K562 (cell line): ENCODE results near the gene TYW1B.
"Not testable (repeated sequence)": the region's sequence is repeated elsewhere in the genome, so short reads cannot be mapped to it uniquely, and the experiment has no call there.

Experiments
- ARID4B ChIP-seq: sonication (generic); formaldehyde crosslinking; IDR thresholded peaks from 2 replicates; pipeline ENCODE4 v1.8.0; 2022; ENCODE audit warnings: mild to moderate bottlenecking, missing genetic modification reagents
- CBX3 ChIP-seq, 2 experiments: IDR thresholded peaks; 1 replicate in 1 of 2; 2 replicates in 1 of 2; pipeline ENCODE4 v1.6.1; 2012; ENCODE audit warnings: inconsistent platforms in 2 of 2, low read length in 2 of 2, borderline replicate concordance in 1 of 2, control low read depth in 1 of 2
- E2F5 ChIP-seq: sonication (generic); formaldehyde crosslinking; IDR thresholded peaks from 2 replicates; pipeline ENCODE4 v1.8.0; 2022; ENCODE audit warnings: mild to moderate bottlenecking, missing genetic modification reagents
- HDAC2 ChIP-seq: fragments of 450-650 bp; IDR thresholded peaks from 2 replicates; pipeline ENCODE4 v1.6.1; 2016; ENCODE audit warnings: mild to moderate bottlenecking
- KAT8 ChIP-seq: fragments of 450-650 bp; IDR thresholded peaks from 2 replicates; pipeline ENCODE4 v1.6.1; 2016; ENCODE audit warnings: low read depth, mild to moderate bottlenecking
- NRF1 ChIP-seq, 2 experiments: fragments of 450-650 bp; IDR thresholded peaks in 1 of 2; conservative IDR thresholded peaks in 1 of 2; 2 replicates each; pipeline ENCODE4 v1.6.1; 2014; ENCODE audit warnings: mild to moderate bottlenecking in 2 of 2
- POLR2A ChIP-seq: fragments of 450-650 bp; conservative IDR thresholded peaks from 2 replicates; pipeline ENCODE4 v1.6.1; 2016
- POLR2AphosphoS5 ChIP-seq: IDR thresholded peaks from 2 replicates; pipeline ENCODE4 v1.6.1; 2011; ENCODE audit warnings: mild to moderate bottlenecking, low read depth, low read length, moderate library complexity; ENCODE audit not compliant: control insufficient read depth, insufficient read depth
- REST ChIP-seq, 2 experiments: fragments of 450-650 bp; formaldehyde crosslinking in 1 of 2; IDR thresholded peaks; 2 replicates each; pipeline versions ENCODE4 v1.4.0 to v1.6.1; 2014 to 2020; ENCODE audit warnings: mild to moderate bottlenecking in 2 of 2, borderline replicate concordance in 1 of 2, low read depth in 1 of 2
- WHSC1 ChIP-seq: IDR thresholded peaks from one replicate; pipeline ENCODE4 v1.6.1; 2012; ENCODE audit warnings: low read length, control low read depth, inconsistent platforms
- ZNF140 ChIP-seq: fragments of 250-450 bp; sonication (Bioruptor Pico); IDR thresholded peaks from 2 replicates; pipeline ENCODE4 v1.8.0; 2021; ENCODE audit warnings: moderate library complexity, mild to moderate bottlenecking, inconsistent platforms
- ZNF354B ChIP-seq: fragments of 250-450 bp; sonication (Bioruptor Pico); IDR thresholded peaks from 2 replicates; pipeline ENCODE4 v1.4.0; 2020
- ZZZ3 ChIP-seq: fragments of 450-650 bp; IDR thresholded peaks from 2 replicates; pipeline ENCODE4 v1.6.1; 2016; ENCODE audit warnings: antibody characterized with exemption, mild to moderate bottlenecking, moderate library complexity
- TF ChIP-seq, protein P1 (sequence below), 3 experiments: IDR thresholded peaks in 2 of 3; conservative IDR thresholded peaks in 1 of 3; 2 replicates each; pipeline ENCODE4 v1.5.1; 2011 to 2012; ENCODE audit warnings: low read length in 3 of 3, mild to moderate bottlenecking in 3 of 3, control low read depth in 2 of 3, improper control_type of control experiment in 1 of 3, inconsistent platforms in 1 of 3, low read depth in 1 of 3, mixed read lengths in 1 of 3, moderate library complexity in 1 of 3; ENCODE audit not compliant: insufficient read depth in 2 of 3

DNA sequence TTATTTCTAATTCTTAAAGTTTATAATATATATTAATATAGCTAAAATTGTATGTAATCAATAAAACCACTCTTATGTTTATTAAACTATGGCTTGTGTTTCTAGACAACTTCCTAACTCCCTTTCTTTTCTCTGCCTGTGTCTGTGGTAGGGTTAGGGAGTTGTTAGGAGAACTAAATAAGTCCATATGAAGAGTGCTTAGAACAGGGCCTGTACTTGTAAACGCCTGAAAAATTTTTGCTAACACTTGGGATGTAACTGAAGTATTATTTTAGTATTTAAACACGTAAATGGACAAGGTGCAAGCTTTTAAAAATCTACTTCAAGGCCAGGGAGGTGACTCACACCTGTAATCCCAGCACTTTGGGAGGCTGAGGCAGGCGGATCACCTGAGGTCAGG, 9.3 kb upstream of the TYW1B start:
- not testable (repeated sequence) for TF ChIP-seq POLR2AphosphoS5; ARID4B (CRISPR knock-in tag); WHSC1; ZNF140 (CRISPR knock-in tag); ZZZ3; NRF1 (conservative IDR thresholded peaks at IDR 0.05 in 1 of 2, IDR thresholded peaks at IDR 0.05 in 1 of 2); REST (IDR thresholded peaks at IDR 0.05; ENCODE audit: borderline replicate concordance); REST (CRISPR knock-in tag; IDR thresholded peaks at IDR 0.05; ENCODE audit: low read depth); KAT8; HDAC2; CBX3 (IDR thresholded peaks at IDR 0.05; ENCODE audit: borderline replicate concordance in 1 of 2, low read length in 2 of 2); POLR2A; ZNF354B (CRISPR knock-in tag); E2F5 (CRISPR knock-in tag)
- TF ChIP-seq, protein P1, sequence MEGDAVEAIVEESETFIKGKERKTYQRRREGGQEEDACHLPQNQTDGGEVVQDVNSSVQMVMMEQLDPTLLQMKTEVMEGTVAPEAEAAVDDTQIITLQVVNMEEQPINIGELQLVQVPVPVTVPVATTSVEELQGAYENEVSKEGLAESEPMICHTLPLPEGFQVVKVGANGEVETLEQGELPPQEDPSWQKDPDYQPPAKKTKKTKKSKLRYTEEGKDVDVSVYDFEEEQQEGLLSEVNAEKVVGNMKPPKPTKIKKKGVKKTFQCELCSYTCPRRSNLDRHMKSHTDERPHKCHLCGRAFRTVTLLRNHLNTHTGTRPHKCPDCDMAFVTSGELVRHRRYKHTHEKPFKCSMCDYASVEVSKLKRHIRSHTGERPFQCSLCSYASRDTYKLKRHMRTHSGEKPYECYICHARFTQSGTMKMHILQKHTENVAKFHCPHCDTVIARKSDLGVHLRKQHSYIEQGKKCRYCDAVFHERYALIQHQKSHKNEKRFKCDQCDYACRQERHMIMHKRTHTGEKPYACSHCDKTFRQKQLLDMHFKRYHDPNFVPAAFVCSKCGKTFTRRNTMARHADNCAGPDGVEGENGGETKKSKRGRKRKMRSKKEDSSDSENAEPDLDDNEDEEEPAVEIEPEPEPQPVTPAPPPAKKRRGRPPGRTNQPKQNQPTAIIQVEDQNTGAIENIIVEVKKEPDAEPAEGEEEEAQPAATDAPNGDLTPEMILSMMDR (IDR thresholded peaks at IDR 0.05 in 2 of 3, conservative IDR thresholded peaks at IDR 0.05 in 1 of 3; ENCODE audit: insufficient read depth in 2 of 3, low read depth in 1 of 3, low read length in 3 of 3), result not testable (repeated sequence)
